ENCODE data around the gene BOK.

BOK gene

DNA sequence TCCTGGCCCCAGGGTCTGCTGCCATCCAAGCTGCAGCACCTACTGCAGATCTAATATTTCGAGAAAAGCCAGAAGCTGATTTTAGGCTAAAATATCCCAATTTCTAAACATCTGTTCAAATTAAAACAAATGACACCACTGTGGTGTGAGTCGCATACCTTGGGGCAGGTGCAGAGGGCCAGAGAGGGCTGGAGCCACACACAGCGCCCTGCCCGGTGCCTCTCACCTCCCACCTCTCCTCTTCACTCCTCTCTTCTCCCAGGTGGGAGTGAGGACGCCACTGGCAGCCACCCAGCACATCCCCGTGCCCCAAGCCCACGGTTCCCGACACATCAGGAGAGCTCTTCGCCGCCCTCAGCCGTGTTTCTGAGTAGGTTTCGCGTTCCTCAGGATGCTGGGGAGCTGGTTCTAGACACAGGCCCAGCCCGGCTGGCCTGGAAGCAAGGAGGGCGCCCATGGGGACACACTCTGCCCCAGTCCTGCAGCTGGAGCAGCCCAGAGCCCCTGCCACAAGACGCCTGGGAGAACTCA, 57.0 kb downstream of the BOK start:
- TF ChIP-seq, protein P1, sequence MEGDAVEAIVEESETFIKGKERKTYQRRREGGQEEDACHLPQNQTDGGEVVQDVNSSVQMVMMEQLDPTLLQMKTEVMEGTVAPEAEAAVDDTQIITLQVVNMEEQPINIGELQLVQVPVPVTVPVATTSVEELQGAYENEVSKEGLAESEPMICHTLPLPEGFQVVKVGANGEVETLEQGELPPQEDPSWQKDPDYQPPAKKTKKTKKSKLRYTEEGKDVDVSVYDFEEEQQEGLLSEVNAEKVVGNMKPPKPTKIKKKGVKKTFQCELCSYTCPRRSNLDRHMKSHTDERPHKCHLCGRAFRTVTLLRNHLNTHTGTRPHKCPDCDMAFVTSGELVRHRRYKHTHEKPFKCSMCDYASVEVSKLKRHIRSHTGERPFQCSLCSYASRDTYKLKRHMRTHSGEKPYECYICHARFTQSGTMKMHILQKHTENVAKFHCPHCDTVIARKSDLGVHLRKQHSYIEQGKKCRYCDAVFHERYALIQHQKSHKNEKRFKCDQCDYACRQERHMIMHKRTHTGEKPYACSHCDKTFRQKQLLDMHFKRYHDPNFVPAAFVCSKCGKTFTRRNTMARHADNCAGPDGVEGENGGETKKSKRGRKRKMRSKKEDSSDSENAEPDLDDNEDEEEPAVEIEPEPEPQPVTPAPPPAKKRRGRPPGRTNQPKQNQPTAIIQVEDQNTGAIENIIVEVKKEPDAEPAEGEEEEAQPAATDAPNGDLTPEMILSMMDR (conservative IDR thresholded peaks at IDR 0.05; ENCODE audit: low read depth): no peak
- DNase-seq (ENCODE audit: low spot score): no peak
- peak overlapping the region; percentile 28 for H3K27ac ChIP-seq
- CTCF ChIA-PET: interaction anchor here (0.6 kb wide), 1 partner anchor 222 kb away, joined by 4 read pairs; no protein-coding TSS in a partner anchor
- POLR2A ChIA-PET (ENCODE audit: low non-redundant PET): no interaction called here

GRCh38 chr2:241616168-241617125, 57.9 kb downstream of the BOK start:
- no peak for DNase-seq (ENCODE audit: low spot score)
- POLR2A ChIA-PET (ENCODE audit: low non-redundant PET): no interaction called here
- CTCF ChIA-PET: interaction anchor here (0.6 kb wide), 1 partner anchor 222 kb away, joined by 4 read pairs; no protein-coding TSS in a partner anchor

DNA sequence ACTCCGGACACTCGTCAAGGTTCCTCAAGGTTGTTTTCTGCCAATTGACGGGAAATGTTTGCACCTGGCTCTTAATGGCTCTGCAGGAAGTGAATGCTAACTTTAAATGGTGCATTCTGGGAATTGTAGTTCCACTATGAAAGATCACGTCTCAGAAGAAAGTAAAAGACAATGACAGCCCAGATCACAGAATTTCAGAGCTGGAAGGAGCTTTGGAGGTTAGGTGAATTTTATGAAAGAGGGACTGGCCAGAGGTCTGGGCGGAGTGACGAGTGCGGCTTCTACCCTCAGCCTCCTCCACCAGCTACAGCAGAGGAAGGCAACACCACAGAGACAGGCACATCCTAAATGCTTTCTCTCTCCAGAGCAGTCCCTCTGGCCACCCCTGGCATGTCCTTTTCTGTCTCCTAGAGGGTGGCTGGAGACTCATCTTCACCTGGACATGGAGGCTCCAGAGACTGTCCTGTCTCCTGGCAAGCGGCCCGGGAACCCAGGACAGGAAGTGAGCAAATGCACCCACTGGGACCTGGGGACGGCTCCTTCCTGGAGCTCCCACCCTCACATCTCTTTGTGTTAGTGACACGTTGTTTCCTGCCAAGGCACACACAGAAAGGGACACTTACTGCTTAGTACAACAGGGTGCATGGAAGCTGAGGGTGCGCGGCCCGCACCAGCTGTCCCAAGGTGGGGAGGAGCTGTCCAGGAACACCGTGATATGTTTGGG, 59.0 kb downstream of the BOK start:
- CTCF ChIA-PET: no interaction called here
- POLR2A ChIA-PET (ENCODE audit: low non-redundant PET): no interaction called here
- TF ChIP-seq, protein P1 (conservative IDR thresholded peaks at IDR 0.05; ENCODE audit: low read depth): no peak
- peak overlapping the region; percentile 21 for H3K27ac ChIP-seq
- no peak for DNase-seq (ENCODE audit: low spot score)

More at GRCh38 chr2:241616168-241617125, 57.9 kb downstream of the BOK start:
- TF ChIP-seq, protein P1 (conservative IDR thresholded peaks at IDR 0.05; ENCODE audit: low read depth): no peak
- H3K27ac ChIP-seq: peak overlapping the region; percentile 28; the same call in 1 of the 2 replicates

GRCh38 chr2:241618296-241618805, 59.8 kb downstream of the BOK start:
- POLR2A ChIA-PET (ENCODE audit: low non-redundant PET): no interaction called here
- DNase-seq (ENCODE audit: low spot score): no peak
- TF ChIP-seq, protein P1 (conservative IDR thresholded peaks at IDR 0.05; ENCODE audit: low read depth): no peak
- CTCF ChIA-PET: no interaction called here
- no peak overlapping the region for H3K27ac ChIP-seq

DNA sequence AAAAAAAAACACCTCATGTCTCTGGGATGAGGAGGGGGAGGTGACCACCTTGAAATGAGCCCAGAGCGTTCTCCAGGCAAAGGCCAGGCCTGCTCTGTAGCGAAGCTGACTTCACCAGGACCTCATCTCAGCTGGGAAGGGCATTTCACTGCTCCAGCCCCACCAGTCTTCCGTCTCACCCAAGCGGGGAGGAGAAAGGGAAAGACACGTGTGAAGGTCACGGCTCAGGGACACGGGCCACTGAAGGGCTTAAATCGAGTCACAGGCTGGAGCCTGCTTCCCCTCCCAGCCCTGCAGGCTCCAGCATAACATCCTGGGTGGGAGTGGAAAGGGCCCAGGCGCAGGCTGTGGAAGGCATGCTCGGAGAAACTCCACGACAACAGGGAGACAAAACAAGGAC, 60.3 kb downstream of the BOK start:
- no peak overlapping the region for H3K27ac ChIP-seq
- ChIA-PET CTCF (no interaction called here), POLR2A (ENCODE audit: low non-redundant PET) (no interaction called here)
- TF ChIP-seq, protein P1 (conservative IDR thresholded peaks at IDR 0.05; ENCODE audit: low read depth): no peak
- no peak for DNase-seq (ENCODE audit: low spot score)
